MG63 (cell line): Measurements from ENCODE around the gene SLC26A9. TPM values are rescaled to one million over a fixed set of nuclear protein-coding genes. Genes with fewer than 3 reads are reported as not detected.

Experiments
- DNase-seq: peaks from one replicate; pipeline ENCODE4 v3.0.0-alpha.2; 2020
- H3K27me3 ChIP-seq: fragments of 250-450 bp; sonication (Bioruptor Pico); 2 replicates; pipeline ENCODE4 v1.5.1; 2020; ENCODE audit warnings: mild to moderate bottlenecking, moderate library complexity
- H3K36me3 ChIP-seq: fragments of 250-450 bp; sonication (Bioruptor Pico); 2 replicates; pipeline ENCODE4 v1.5.1; 2020; ENCODE audit warnings: mild to moderate bottlenecking, moderate library complexity
- H3K4me3 ChIP-seq: fragments of 250-450 bp; sonication (Bioruptor Pico); 2 replicates; pipeline ENCODE4 v1.5.1; 2020; ENCODE audit warnings: mild to moderate bottlenecking, moderate library complexity
- H3K9me3 ChIP-seq: fragments of 250-450 bp; sonication (Bioruptor Pico); 2 replicates; pipeline ENCODE4 v1.5.1; 2020; ENCODE audit warnings: mild to moderate bottlenecking, moderate library complexity
- total RNA-seq: library from RNA; depleted of rRNA; stranded (reverse); fragments of >200 nt; shearing (Covaris generic); gene quantifications from 2 replicates; pipeline ENCODE4 v1.2.3, GENCODE V29; 2014; ENCODE audit warnings: low replicate concordance; rRNA removed

Gene SLC26A9
- not detected in 2 replicates for total RNA-seq

GRCh38 chr1:205943245-205943644 is at the start of gene SLC26A9:
Gene SLC26A9 (minus strand): TSS chr1:205943456. CDS start chr1:205935820, 7,636 bp downstream.
- no peak for DNase-seq
- no peaks in the 10 kb centered on the region for H3K9me3 ChIP-seq
- no peak within 1 kb of the TSS for H3K4me3 ChIP-seq
- H3K27me3 ChIP-seq, result peaks cover 23% of the 10 kb centered on the region
- no peaks in the 10 kb centered on the region for H3K36me3 ChIP-seq

GRCh38 chr1:205992218-205992882 is 49.1 kb upstream of the SLC26A9 start:
- no peak for DNase-seq
- no peaks in the 10 kb centered on the region for H3K27me3 ChIP-seq
- H3K9me3 ChIP-seq, result no peaks in the 10 kb centered on the region
- no peak overlapping the region for H3K4me3 ChIP-seq
- H3K36me3 ChIP-seq, result peaks cover 49% of the 10 kb centered on the region

GRCh38 chr1:205991237-205991636 is 48.0 kb upstream of the SLC26A9 start:
- peaks cover 41% of the 10 kb centered on the region for H3K36me3 ChIP-seq
- no peak for DNase-seq

GRCh38 chr1:205990226-205990625 is 47.0 kb upstream of the SLC26A9 start:
- Histone ChIP-seq H3K9me3 (no peaks in the 10 kb centered on the region), H3K36me3 (peaks cover 42% of the 10 kb centered on the region), H3K4me3 (no peak overlapping the region), H3K27me3 (no peaks in the 10 kb centered on the region)
- DNase-seq, result no peak

More at GRCh38 chr1:205991237-205991636, 48.0 kb upstream of the SLC26A9 start:
- Histone ChIP-seq H3K27me3 (no peaks in the 10 kb centered on the region), H3K4me3 (no peak overlapping the region), H3K9me3 (no peaks in the 10 kb centered on the region)

GRCh38 chr1:205989786-205990185 is 46.5 kb upstream of the SLC26A9 start:
- DNase-seq, result no peak
- no peak overlapping the region for H3K4me3 ChIP-seq
- no peaks in the 10 kb centered on the region for H3K27me3 ChIP-seq
- peaks cover 47% of the 10 kb centered on the region for H3K36me3 ChIP-seq
- H3K9me3 ChIP-seq, result no peaks in the 10 kb centered on the region

GRCh38 chr1:205988585-205988995 is 45.3 kb upstream of the SLC26A9 start:
- Histone ChIP-seq H3K4me3 (no peak overlapping the region), H3K27me3 (no peaks in the 10 kb centered on the region), H3K36me3 (peaks cover 52% of the 10 kb centered on the region), H3K9me3 (no peaks in the 10 kb centered on the region)
- DNase-seq, result no peak

- no peak for DNase-seq
Measured at GRCh38 chr1:205986861-205987260, 43.6 kb upstream of the SLC26A9 start.

GRCh38 chr1:205986292-205986691 is 43.0 kb upstream of the SLC26A9 start:
- DNase-seq, result no peak
- no peaks in the 10 kb centered on the region for H3K9me3 ChIP-seq
- H3K27me3 ChIP-seq, result no peaks in the 10 kb centered on the region
- peaks cover 31% of the 10 kb centered on the region for H3K36me3 ChIP-seq
- no peak overlapping the region for H3K4me3 ChIP-seq

More at GRCh38 chr1:205986861-205987260, 43.6 kb upstream of the SLC26A9 start:
- Histone ChIP-seq H3K9me3 (no peaks in the 10 kb centered on the region), H3K36me3 (peaks cover 36% of the 10 kb centered on the region), H3K27me3 (no peaks in the 10 kb centered on the region), H3K4me3 (no peak overlapping the region)

GRCh38 chr1:205985330-205986005 is 42.2 kb upstream of the SLC26A9 start:
- Histone ChIP-seq H3K36me3 (peaks cover 25% of the 10 kb centered on the region), H3K9me3 (no peaks in the 10 kb centered on the region), H3K27me3 (no peaks in the 10 kb centered on the region), H3K4me3 (no peak overlapping the region)
- DNase-seq, result no peak

GRCh38 chr1:205983925-205984725 is 40.9 kb upstream of the SLC26A9 start:
- no peaks in the 10 kb centered on the region for H3K9me3 ChIP-seq
- H3K4me3 ChIP-seq, result no peak overlapping the region
- H3K36me3 ChIP-seq, result peaks cover 23% of the 10 kb centered on the region
- no peaks in the 10 kb centered on the region for H3K27me3 ChIP-seq
- DNase-seq, result peak; percentile 52

- Histone ChIP-seq H3K9me3 (no peaks in the 10 kb centered on the region), H3K36me3 (peaks cover 20% of the 10 kb centered on the region), H3K4me3 (no peak overlapping the region), H3K27me3 (no peaks in the 10 kb centered on the region)
- no peak for DNase-seq
Measured at GRCh38 chr1:205981257-205981656, 38.0 kb upstream of the SLC26A9 start.

- no peaks in the 10 kb centered on the region for H3K27me3 ChIP-seq
- H3K36me3 ChIP-seq, result peaks cover 20% of the 10 kb centered on the region
- no peak overlapping the region for H3K4me3 ChIP-seq
- H3K9me3 ChIP-seq, result no peaks in the 10 kb centered on the region
- DNase-seq, result no peak
Measured at GRCh38 chr1:205980237-205980870, 37.1 kb upstream of the SLC26A9 start.

- no peaks in the 10 kb centered on the region for H3K27me3 ChIP-seq
- no peak overlapping the region for H3K4me3 ChIP-seq
Measured at GRCh38 chr1:205979301-205979700, 36.0 kb upstream of the SLC26A9 start.

GRCh38 chr1:205978676-205979075 is 35.4 kb upstream of the SLC26A9 start:
- DNase-seq, result no peak
- H3K36me3 ChIP-seq, result peaks cover 3% of the 10 kb centered on the region
- no peaks in the 10 kb centered on the region for H3K9me3 ChIP-seq
- H3K27me3 ChIP-seq, result no peaks in the 10 kb centered on the region
- H3K4me3 ChIP-seq, result no peak overlapping the region

More at GRCh38 chr1:205979301-205979700, 36.0 kb upstream of the SLC26A9 start:
- Histone ChIP-seq H3K36me3 (peaks cover 9% of the 10 kb centered on the region), H3K9me3 (no peaks in the 10 kb centered on the region)
- DNase-seq, result no peak

- Histone ChIP-seq H3K4me3 (no peak overlapping the region), H3K9me3 (no peaks in the 10 kb centered on the region), H3K27me3 (no peaks in the 10 kb centered on the region), H3K36me3 (no peaks in the 10 kb centered on the region; the same call in 1 of the 2 replicates)
- DNase-seq, result peak; percentile 62
Measured at GRCh38 chr1:205977402-205978014, 34.3 kb upstream of the SLC26A9 start.

- Histone ChIP-seq H3K27me3 (no peaks in the 10 kb centered on the region), H3K9me3 (no peaks in the 10 kb centered on the region), H3K36me3 (no peaks in the 10 kb centered on the region; the same call in 1 of the 2 replicates), H3K4me3 (no peak overlapping the region)
- no peak for DNase-seq
Measured at GRCh38 chr1:205976708-205977401, 33.6 kb upstream of the SLC26A9 start.
